SK-N-SH (cell line): ENCODE measurements around the gene ABCA4. TPM values are rescaled to one million over a fixed set of nuclear protein-coding genes. Genes with fewer than 3 reads are reported as not detected.

ENCODE experiments used
- CTCF ChIA-PET: fragments of 300-600, 350-600 bp; formaldehyde crosslinking; extraction: SDS; loops from one replicate; lab custom pipeline; 2021; lab: Yijun Ruan, JAX
- POLR2A ChIA-PET: fragments of 350-600 bp; sonication (Branson Sonifier 250); formaldehyde crosslinking; extraction: SDS; loops from one replicate; lab custom pipeline; 2020; ENCODE audit warnings: antibody characterized with exemption, inconsistent platforms; lab: Yijun Ruan, JAX
- DNase-seq: peaks from one replicate; pipeline ENCODE4 v3.0.0; 2012
- H2AFZ ChIP-seq: fragments of 200-600 bp; sonication (generic); 2 replicates; pipeline ENCODE4 v1.8.1; 2016; ENCODE audit warnings: antibody characterized with exemption, mild to moderate bottlenecking, low read depth
- H3F3A ChIP-seq: fragments of 200-600 bp; sonication (generic); replicated peaks from 2 replicates; pipeline ENCODE3; 2016; ENCODE audit warnings: antibody characterized with exemption, mild to moderate bottlenecking; ENCODE audit not compliant: insufficient read depth
- H3K27ac ChIP-seq, 2 experiments: fragments of 200-500 bp in 1 of 2; fragments of 200-600 bp in 1 of 2; sonication (Bioruptor generic) in 1 of 2; sonication (generic), shearing (Covaris generic) in 1 of 2; 2 replicates each; pipeline versions ENCODE4 v1.5.1 to v1.6.1; 2014 to 2016; ENCODE audit warnings: low read depth in 2 of 2, inconsistent platforms in 1 of 2, low read length in 1 of 2, mild to moderate bottlenecking in 1 of 2, mixed read lengths in 1 of 2
- H3K27me3 ChIP-seq: fragments of 200-600 bp; sonication (generic), shearing (Covaris generic); 2 replicates; pipeline ENCODE4 v1.6.1; 2016; ENCODE audit warnings: mixed run types; ENCODE audit not compliant: insufficient read depth
- H3K36me3 ChIP-seq, 2 experiments: fragments of 200-500 bp in 1 of 2; fragments of 200-600 bp in 1 of 2; sonication (Bioruptor generic) in 1 of 2; sonication (generic) in 1 of 2; replicated peaks in 1 of 2; 2 replicates each; pipeline versions ENCODE3 to v1.5.1; 2014 to 2016; ENCODE audit warnings: low read length in 1 of 2, mild to moderate bottlenecking in 1 of 2; ENCODE audit not compliant: insufficient read depth in 2 of 2, control insufficient read depth in 1 of 2
- H3K4me1 ChIP-seq, 2 experiments: fragments of 200-500 bp in 1 of 2; fragments of 200-600 bp in 1 of 2; sonication (Bioruptor generic) in 1 of 2; sonication (generic), shearing (Covaris generic) in 1 of 2; 2 replicates each; pipeline versions ENCODE4 v1.5.1 to v1.6.1; 2014 to 2016; ENCODE audit warnings: low read depth in 1 of 2, low read length in 1 of 2, mixed run types in 1 of 2; ENCODE audit not compliant: insufficient read depth in 2 of 2, control insufficient read depth in 1 of 2
- H3K4me2 ChIP-seq: fragments of 200-600 bp; sonication (generic), shearing (Covaris generic); 2 replicates; pipeline ENCODE4 v1.6.1; 2017; ENCODE audit warnings: mixed run types
- H3K4me3 ChIP-seq, 2 experiments: fragments of 200-500 bp in 1 of 2; fragments of 200-600 bp in 1 of 2; sonication (Bioruptor generic) in 1 of 2; sonication (generic), shearing (Covaris generic) in 1 of 2; 2 replicates each; pipeline versions ENCODE4 v1.5.1 to v1.8.1; 2014 to 2016; ENCODE audit warnings: low read depth in 2 of 2, inconsistent platforms in 1 of 2, low read length in 1 of 2, mild to moderate bottlenecking in 1 of 2, mixed read lengths in 1 of 2, moderate library complexity in 1 of 2
- H3K79me2 ChIP-seq: fragments of 200-600 bp; sonication (generic); 2 replicates; pipeline ENCODE4 v1.8.1; 2017; ENCODE audit warnings: mild to moderate bottlenecking; ENCODE audit not compliant: insufficient read depth
- H3K9ac ChIP-seq: fragments of 200-600 bp; sonication (generic); 2 replicates; pipeline ENCODE4 v1.6.1; 2017; ENCODE audit warnings: mixed run types
- H3K9me2 ChIP-seq: fragments of 200-600 bp; sonication (generic); 2 replicates; pipeline ENCODE4 v1.6.1; 2017; ENCODE audit warnings: mixed run types
- H3K9me3 ChIP-seq: fragments of 200-600 bp; sonication (generic); 2 replicates; pipeline ENCODE4 v1.6.1; 2017; ENCODE audit warnings: mixed run types, mild to moderate bottlenecking, moderate library complexity
- H4K20me1 ChIP-seq: fragments of 200-600 bp; sonication (generic); 2 replicates; pipeline ENCODE4 v1.6.1; 2017; ENCODE audit warnings: mild to moderate bottlenecking, mixed run types; ENCODE audit not compliant: insufficient read depth
- CTCF ChIP-seq: fragments of 200-600 bp; sonication (generic); IDR thresholded peaks from 2 replicates; pipeline ENCODE4 v1.6.1; 2017; ENCODE audit warnings: antibody characterized with exemption, mild to moderate bottlenecking, moderate library complexity
- GATA2 ChIP-seq: sonication (generic); formaldehyde crosslinking; IDR thresholded peaks from 2 replicates; pipeline ENCODE4 v1.5.0; 2020; ENCODE audit warnings: mild to moderate bottlenecking, missing genetic modification reagents
- IRF3 ChIP-seq: fragments of 150-350 bp; IDR thresholded peaks from 2 replicates; pipeline ENCODE4 v1.6.1; 2016; ENCODE audit warnings: mild to moderate bottlenecking, low read depth, low read length
- MAX ChIP-seq: IDR thresholded peaks from 2 replicates; pipeline ENCODE4 v1.4.0; 2012; ENCODE audit warnings: low read depth
- NRF1 ChIP-seq: IDR thresholded peaks from 2 replicates; pipeline ENCODE4 v1.6.1; 2012; ENCODE audit warnings: low read depth, mild to moderate bottlenecking, low read length
- PBX3 ChIP-seq: IDR thresholded peaks from 2 replicates; pipeline ENCODE4; 2012
- RCOR1 ChIP-seq: fragments of 150-350 bp; IDR thresholded peaks from 2 replicates; pipeline ENCODE4 v1.6.1; 2017; ENCODE audit warnings: antibody characterized with exemption, low read length
- RFX5 ChIP-seq: IDR thresholded peaks from 2 replicates; pipeline ENCODE4 v1.6.1; 2012; ENCODE audit warnings: mild to moderate bottlenecking, improper control_type of control experiment, low read length
- RXRA ChIP-seq: IDR thresholded peaks from 2 replicates; pipeline ENCODE4 v1.4.0; 2012; ENCODE audit warnings: low read depth, mild to moderate bottlenecking, borderline replicate concordance
- WGBS: methylation state at CpG from one replicate; pipeline ENCODE4 v1.1.6; 2017; ENCODE audit warnings: low lambda C conversion rate; 5-methylcytosine and 5-hydroxymethylcytosine counted together
- polyA plus RNA-seq, 3 experiments: library from polyadenylated mRNA; depleted of rRNA; stranded (reverse); fragments of >200 nt; gene quantifications; 2 replicates each; pipeline ENCODE4 v1.2.3, GENCODE V29; 2012

ABCA4 gene
- polyA plus RNA-seq, 1 of the 3 experiments (the other 2 are of a cell fraction) = 0.03 TPM

GRCh38 chr1:94087193-94087592, 33.8 kb downstream of the ABCA4 start:
- no peak overlapping the region for H3K4me3 ChIP-seq
- TF ChIP-seq RXRA (no peak), RCOR1 (no peak), MAX (no peak), PBX3 (no peak), NRF1 (no peak), CTCF (no peak), IRF3 (no peak), GATA2 (CRISPR knock-in tag) (no peak)
- H3K9me2 ChIP-seq = no peaks in the 10 kb centered on the region
- H3K27me3 ChIP-seq = no peaks in the 10 kb centered on the region
- H3F3A ChIP-seq = no peaks in the 10 kb centered on the region
- peaks cover under 1 to 2% of the 10 kb centered on the region in 2 experiments; a peak in 2 of 4 replicates for H3K4me1 ChIP-seq
- H2AFZ ChIP-seq = no peak overlapping the region
- no peak overlapping the region for H3K4me2 ChIP-seq
- no peaks in the 10 kb centered on the region for H3K9me3 ChIP-seq
- no peaks in the 10 kb centered on the region for H3K36me3 ChIP-seq
- ChIA-PET CTCF (interaction anchor here (3.9 kb wide), 1 partner anchor 24 kb away, joined by 22 read pairs; no protein-coding TSS in a partner anchor), POLR2A (no interaction called here)
- H3K9ac ChIP-seq = no peak overlapping the region
- WGBS = 63% methylated on average over 2 of the region's 2 CpGs
- H3K79me2 ChIP-seq = no peaks in the 10 kb centered on the region
- no peak for DNase-seq
- H4K20me1 ChIP-seq = no peaks in the 10 kb centered on the region
- no peak overlapping the region for H3K27ac ChIP-seq

GRCh38 chr1:94084547-94084946, 36.4 kb downstream of the ABCA4 start:
- Histone ChIP-seq H3K9me2 (no peaks in the 10 kb centered on the region), H3K4me1 (peaks cover 0 to 8% of the 10 kb centered on the region in 2 experiments; a peak in 1 of 4 replicates), H3K4me3 (no peak overlapping the region), H3K27ac (no peak overlapping the region), H3F3A (no peaks in the 10 kb centered on the region), H3K79me2 (no peaks in the 10 kb centered on the region), H3K27me3 (no peaks in the 10 kb centered on the region), H4K20me1 (no peaks in the 10 kb centered on the region), H3K9me3 (no peaks in the 10 kb centered on the region), H3K36me3 (no peaks in the 10 kb centered on the region), H3K4me2 (no peak overlapping the region), H2AFZ (no peak overlapping the region), H3K9ac (no peak overlapping the region)
- ChIA-PET CTCF (interaction anchor here (1.5 to 3.9 kb wide), 5 partner anchors 16 to 251 kb away, joined by 4 to 22 read pairs (median 8); no protein-coding TSS in a partner anchor), POLR2A (no interaction called here)
- TF ChIP-seq RCOR1 = no peak
- TF ChIP-seq RFX5 = no peak
- WGBS = 88% methylated on average over 6 of the region's 6 CpGs
- no peak for DNase-seq
